ENCODE results near the gene RELL1. TPM values are rescaled to one million over a fixed set of nuclear protein-coding genes. Genes with fewer than 3 reads are reported as not detected.

The RELL1 gene
- total RNA-seq, 2 donors from 2014 or later = 25.3 to 33.9 TPM

DNA sequence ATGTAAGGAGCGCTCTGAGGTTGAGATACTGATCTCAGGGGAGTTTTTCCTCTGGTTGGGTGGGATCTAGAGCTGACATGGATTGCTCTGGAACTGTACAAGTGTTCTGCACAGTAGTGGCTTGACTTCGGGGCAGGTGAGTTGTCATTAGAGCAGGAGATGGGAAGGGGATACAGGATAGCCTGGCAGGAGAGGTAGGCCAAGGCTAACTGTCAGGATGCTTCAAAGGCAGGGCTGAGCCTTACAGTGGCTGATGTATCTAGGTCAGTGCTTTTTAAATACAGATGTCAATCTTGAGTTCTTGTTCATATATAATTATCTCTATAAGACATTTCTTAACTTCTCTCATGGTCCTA lies 43.5 kb upstream of the RELL1 start:
- Histone ChIP-seq H3K4me1 (no peaks in the 10 kb centered on the region), H3K36me3 (no peaks in the 10 kb centered on the region), H3K4me3 (no peak overlapping the region), H3K27me3 (no peaks in the 10 kb centered on the region), H3K9me3 (no peaks in the 10 kb centered on the region), H3K27ac (no peak overlapping the region)
- TF ChIP-seq, protein P1, sequence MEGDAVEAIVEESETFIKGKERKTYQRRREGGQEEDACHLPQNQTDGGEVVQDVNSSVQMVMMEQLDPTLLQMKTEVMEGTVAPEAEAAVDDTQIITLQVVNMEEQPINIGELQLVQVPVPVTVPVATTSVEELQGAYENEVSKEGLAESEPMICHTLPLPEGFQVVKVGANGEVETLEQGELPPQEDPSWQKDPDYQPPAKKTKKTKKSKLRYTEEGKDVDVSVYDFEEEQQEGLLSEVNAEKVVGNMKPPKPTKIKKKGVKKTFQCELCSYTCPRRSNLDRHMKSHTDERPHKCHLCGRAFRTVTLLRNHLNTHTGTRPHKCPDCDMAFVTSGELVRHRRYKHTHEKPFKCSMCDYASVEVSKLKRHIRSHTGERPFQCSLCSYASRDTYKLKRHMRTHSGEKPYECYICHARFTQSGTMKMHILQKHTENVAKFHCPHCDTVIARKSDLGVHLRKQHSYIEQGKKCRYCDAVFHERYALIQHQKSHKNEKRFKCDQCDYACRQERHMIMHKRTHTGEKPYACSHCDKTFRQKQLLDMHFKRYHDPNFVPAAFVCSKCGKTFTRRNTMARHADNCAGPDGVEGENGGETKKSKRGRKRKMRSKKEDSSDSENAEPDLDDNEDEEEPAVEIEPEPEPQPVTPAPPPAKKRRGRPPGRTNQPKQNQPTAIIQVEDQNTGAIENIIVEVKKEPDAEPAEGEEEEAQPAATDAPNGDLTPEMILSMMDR (IDR thresholded peaks at IDR 0.05) = no peak
- DNase-seq (ENCODE audit: low spot score) = no peak

DNA sequence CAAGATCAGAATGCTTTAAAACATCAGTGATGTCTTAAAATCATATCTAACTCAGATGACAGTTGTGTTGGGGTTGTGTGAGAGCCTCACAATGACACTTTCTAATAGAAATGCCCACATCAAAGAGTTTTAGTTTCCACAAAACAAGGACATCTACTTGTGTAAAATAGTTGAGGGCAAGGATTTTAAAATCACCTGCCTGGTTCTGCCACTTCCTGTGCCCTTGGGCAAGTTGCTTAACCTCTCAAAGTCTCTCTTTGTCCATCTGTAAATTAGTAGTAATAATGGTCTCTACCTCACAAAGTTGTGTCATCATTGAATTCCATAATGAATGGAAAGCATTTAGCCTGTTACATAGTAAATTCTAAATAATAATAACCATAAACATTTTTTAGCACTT lies 41.9 kb upstream of the RELL1 start:
- H3K36me3 ChIP-seq = no peaks in the 10 kb centered on the region
- no peak for DNase-seq (ENCODE audit: low spot score)
- no peaks in the 10 kb centered on the region for H3K9me3 ChIP-seq
- H3K27me3 ChIP-seq = no peaks in the 10 kb centered on the region
- TF ChIP-seq, protein P1 (IDR thresholded peaks at IDR 0.05) = no peak
- no peaks in the 10 kb centered on the region for H3K4me1 ChIP-seq
- H3K4me3 ChIP-seq = no peak overlapping the region
- no peak overlapping the region for H3K27ac ChIP-seq

DNA sequence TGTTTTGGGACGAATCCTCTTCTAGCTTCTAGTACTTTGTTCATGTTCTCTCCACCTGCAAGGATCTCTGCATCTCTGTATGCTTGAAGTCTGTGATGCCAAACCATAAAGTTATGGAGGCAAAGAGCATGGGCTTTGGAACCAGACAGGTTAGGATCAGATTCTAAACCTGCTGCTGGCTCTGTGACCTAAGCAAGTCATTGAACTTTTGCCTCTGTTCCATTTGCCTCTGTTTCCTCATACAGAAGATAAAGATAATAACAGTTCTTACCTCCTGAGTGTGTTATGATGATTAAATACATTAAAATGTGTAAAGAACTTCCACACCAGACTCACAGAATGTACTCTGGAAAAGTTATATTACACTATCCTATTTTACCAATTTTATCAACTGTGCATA lies 41.5 kb upstream of the RELL1 start:
- H3K36me3 ChIP-seq = no peaks in the 10 kb centered on the region
- H3K27me3 ChIP-seq = no peaks in the 10 kb centered on the region
- no peak for DNase-seq (ENCODE audit: low spot score)
- TF ChIP-seq, protein P1 (IDR thresholded peaks at IDR 0.05) = no peak
- H3K4me1 ChIP-seq = no peaks in the 10 kb centered on the region
- no peaks in the 10 kb centered on the region for H3K9me3 ChIP-seq
- H3K4me3 ChIP-seq = no peak overlapping the region
- H3K27ac ChIP-seq = no peak overlapping the region

DNA sequence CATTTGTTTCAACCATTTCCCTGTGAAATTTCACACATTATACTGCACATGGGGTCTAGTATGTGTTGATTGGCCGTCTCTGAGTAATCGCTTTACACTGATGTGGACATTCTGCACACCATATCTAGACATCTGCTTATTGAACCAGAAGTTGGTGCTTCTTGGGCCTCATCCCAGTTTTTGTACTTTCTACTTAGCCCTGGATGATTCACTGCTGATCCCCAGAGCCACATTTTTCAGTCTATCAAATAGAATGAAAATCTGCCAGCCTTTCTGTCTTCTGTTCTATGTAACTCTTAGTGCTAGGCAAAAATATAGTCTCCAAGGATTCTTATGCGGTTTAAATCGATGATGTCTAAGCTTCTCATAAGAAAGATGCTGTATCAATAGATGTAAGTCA lies 40.5 kb upstream of the RELL1 start:
- H3K9me3 ChIP-seq = no peaks in the 10 kb centered on the region

DNA sequence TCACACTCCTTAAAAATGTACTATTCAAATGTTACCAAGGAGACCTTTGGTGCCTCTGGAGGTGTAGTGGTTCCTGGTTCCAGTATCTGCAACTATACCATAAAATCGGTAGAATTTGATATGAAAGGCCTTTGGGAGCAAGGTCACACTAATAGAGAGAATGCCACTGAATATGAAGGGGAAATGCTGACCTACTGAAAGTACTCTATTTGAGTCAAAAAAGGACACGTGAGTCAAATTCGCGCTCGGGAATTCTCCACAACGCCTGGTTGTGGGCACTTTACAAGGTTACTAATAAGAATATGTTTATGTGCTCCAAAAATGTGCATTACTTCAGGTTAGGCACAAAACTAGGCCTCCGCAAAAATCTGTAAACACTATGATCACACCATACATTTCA lies 39.5 kb upstream of the RELL1 start:
- Histone ChIP-seq H3K9me3 (no peaks in the 10 kb centered on the region), H3K36me3 (no peaks in the 10 kb centered on the region), H3K4me1 (no peaks in the 10 kb centered on the region)

More for the DNA sequence above, 40.5 kb upstream of the RELL1 start:
- no peaks in the 10 kb centered on the region for H3K27me3 ChIP-seq
- no peaks in the 10 kb centered on the region for H3K36me3 ChIP-seq
- H3K4me3 ChIP-seq = no peak overlapping the region
- no peaks in the 10 kb centered on the region for H3K4me1 ChIP-seq
- no peak overlapping the region for H3K27ac ChIP-seq
- TF ChIP-seq, protein P1 (IDR thresholded peaks at IDR 0.05) = no peak
- DNase-seq (ENCODE audit: low spot score) = no peak

DNA sequence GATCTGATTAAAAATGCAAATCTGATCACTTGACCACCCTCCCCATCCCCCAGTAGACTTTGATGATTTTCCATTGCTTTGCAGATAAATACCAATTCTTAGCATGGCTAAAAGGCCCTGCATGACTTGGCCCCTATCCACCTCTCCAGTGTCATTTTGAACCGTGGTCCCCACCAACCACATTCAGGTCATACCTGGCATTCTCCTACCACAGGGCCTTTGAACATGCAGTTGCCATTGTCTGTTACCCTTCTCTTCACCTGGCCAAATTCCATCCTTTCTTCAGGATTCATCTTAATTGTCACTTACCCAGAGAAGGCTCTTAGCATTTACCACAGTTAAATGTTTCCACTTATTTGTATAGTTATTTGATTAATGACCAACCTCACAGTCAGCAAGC lies 36.9 kb upstream of the RELL1 start:
- no peak for DNase-seq (ENCODE audit: low spot score)
- TF ChIP-seq, protein P1 (IDR thresholded peaks at IDR 0.05) = no peak
- Histone ChIP-seq H3K4me3 (no peak overlapping the region), H3K27me3 (no peaks in the 10 kb centered on the region), H3K36me3 (no peaks in the 10 kb centered on the region), H3K27ac (no peak overlapping the region), H3K4me1 (no peaks in the 10 kb centered on the region), H3K9me3 (no peaks in the 10 kb centered on the region)

More for the DNA sequence above, 39.5 kb upstream of the RELL1 start:
- Histone ChIP-seq H3K27ac (no peak overlapping the region), H3K27me3 (no peaks in the 10 kb centered on the region), H3K4me3 (no peak overlapping the region)
- no peak for DNase-seq (ENCODE audit: low spot score)
- TF ChIP-seq, protein P1 (IDR thresholded peaks at IDR 0.05) = no peak
